ENCODE measurements around the gene BABAM2. TPM values are rescaled to one million over a fixed set of nuclear protein-coding genes. Genes with fewer than 3 reads are reported as not detected.

Gene BABAM2
- total RNA-seq, 1 donor from 2014 or later = 28.5 TPM

GRCh38 chr2:27844821-27845255 is 45.7 kb upstream of the BABAM2 start:
- DNase-seq (ENCODE audit: low read depth) = peak; percentile 15
- Mint-ChIP-seq H3K36me3 (ENCODE audit: low read depth, unreplicated experiment) (no peaks in the 10 kb centered on the region), H3K27me3 (ENCODE audit: low read depth, unreplicated experiment) (no peaks in the 10 kb centered on the region), H3K4me1 (ENCODE audit: low read depth, unreplicated experiment) (no peaks in the 10 kb centered on the region), H3K9me3 (ENCODE audit: unreplicated experiment) (no peaks in the 10 kb centered on the region), H3K4me3 (ENCODE audit: unreplicated experiment) (no peak overlapping the region), H3K27ac (ENCODE audit: unreplicated experiment) (no peak overlapping the region)
- no peak overlapping the region for H3K4me2 ChIP-seq (ENCODE audit: low read length)
- no peak overlapping the region for H3K27ac ChIP-seq (ENCODE audit: low read depth, low read length)
- H3K79me2 ChIP-seq (ENCODE audit: insufficient read depth, low read length) = no peaks in the 10 kb centered on the region
- H3K9ac ChIP-seq (ENCODE audit: low read length) = no peak overlapping the region
- no peak overlapping the region for H3K4me3 ChIP-seq (ENCODE audit: insufficient read depth, low read depth, low read length)
- no peaks in the 10 kb centered on the region for H3K9me3 ChIP-seq (ENCODE audit: insufficient read depth, low read depth, low read length)
- H3K4me1 ChIP-seq (ENCODE audit: insufficient read depth, low read length) = no peaks in the 10 kb centered on the region
- no peak overlapping the region for H2AFZ ChIP-seq (ENCODE audit: low read depth, low read length)
- TF ChIP-seq CTCF (IDR thresholded peaks at IDR 0.05; ENCODE audit: insufficient read depth, low read depth, low read length) (no peak), EZH2 (IDR thresholded peaks at IDR 0.05; ENCODE audit: insufficient read depth, low read length) (no peak)
- H3K36me3 ChIP-seq (ENCODE audit: insufficient read depth, low read length) = no peaks in the 10 kb centered on the region
- no peak for FAIRE-seq
- H3K27me3 ChIP-seq (ENCODE audit: insufficient read depth, low read length) = no peaks in the 10 kb centered on the region
- no peaks in the 10 kb centered on the region for H4K20me1 ChIP-seq (ENCODE audit: insufficient read depth, low read length)

GRCh38 chr2:27847333-27847732 is 43.2 kb upstream of the BABAM2 start:
- no peak overlapping the region for H3K4me3 Mint-ChIP-seq (ENCODE audit: unreplicated experiment)
- no peak for DNase-seq (ENCODE audit: low read depth)
- H3K27ac ChIP-seq (ENCODE audit: low read depth, low read length) = no peak overlapping the region
- no peaks in the 10 kb centered on the region for H3K9me3 ChIP-seq (ENCODE audit: insufficient read depth, low read depth, low read length)
- no peaks in the 10 kb centered on the region for H3K36me3 ChIP-seq (ENCODE audit: insufficient read depth, low read length)
- H3K4me1 ChIP-seq (ENCODE audit: insufficient read depth, low read length) = no peaks in the 10 kb centered on the region
- no peak for FAIRE-seq
- no peak overlapping the region for H3K4me2 ChIP-seq (ENCODE audit: low read length)
- H3K4me3 ChIP-seq (ENCODE audit: insufficient read depth, low read depth, low read length) = no peak overlapping the region
- no peaks in the 10 kb centered on the region for H3K4me1 Mint-ChIP-seq (ENCODE audit: low read depth, unreplicated experiment)
- no peak for TF ChIP-seq EZH2 (IDR thresholded peaks at IDR 0.05; ENCODE audit: insufficient read depth, low read length)
- no peak for TF ChIP-seq CTCF (IDR thresholded peaks at IDR 0.05; ENCODE audit: insufficient read depth, low read depth, low read length)
- H3K36me3 Mint-ChIP-seq (ENCODE audit: low read depth, unreplicated experiment) = peaks cover 2% of the 10 kb centered on the region
- no peaks in the 10 kb centered on the region for H3K9me3 Mint-ChIP-seq (ENCODE audit: unreplicated experiment)
- no peaks in the 10 kb centered on the region for H3K27me3 ChIP-seq (ENCODE audit: insufficient read depth, low read length)
- no peak overlapping the region for H3K27ac Mint-ChIP-seq (ENCODE audit: unreplicated experiment)
- no peaks in the 10 kb centered on the region for H3K79me2 ChIP-seq (ENCODE audit: insufficient read depth, low read length)
- H3K9ac ChIP-seq (ENCODE audit: low read length) = no peak overlapping the region
- no peak overlapping the region for H2AFZ ChIP-seq (ENCODE audit: low read depth, low read length)
- peaks cover 2% of the 10 kb centered on the region for H3K27me3 Mint-ChIP-seq (ENCODE audit: low read depth, unreplicated experiment)
- no peaks in the 10 kb centered on the region for H4K20me1 ChIP-seq (ENCODE audit: insufficient read depth, low read length)

GRCh38 chr2:27849558-27850205 is 40.8 kb upstream of the BABAM2 start:
- no peaks in the 10 kb centered on the region for H3K79me2 ChIP-seq (ENCODE audit: insufficient read depth, low read length)
- no peak overlapping the region for H3K4me3 Mint-ChIP-seq (ENCODE audit: unreplicated experiment)
- peaks cover 5% of the 10 kb centered on the region for H3K36me3 Mint-ChIP-seq (ENCODE audit: low read depth, unreplicated experiment)
- no peak overlapping the region for H2AFZ ChIP-seq (ENCODE audit: low read depth, low read length)
- no peaks in the 10 kb centered on the region for H3K9me3 Mint-ChIP-seq (ENCODE audit: unreplicated experiment)
- peaks cover 2% of the 10 kb centered on the region for H3K27me3 Mint-ChIP-seq (ENCODE audit: low read depth, unreplicated experiment)
- H3K27ac Mint-ChIP-seq (ENCODE audit: unreplicated experiment) = no peak overlapping the region
- H3K36me3 ChIP-seq (ENCODE audit: insufficient read depth, low read length) = no peaks in the 10 kb centered on the region
- no peaks in the 10 kb centered on the region for H4K20me1 ChIP-seq (ENCODE audit: insufficient read depth, low read length)
- H3K27me3 ChIP-seq (ENCODE audit: insufficient read depth, low read length) = no peaks in the 10 kb centered on the region
- H3K4me2 ChIP-seq (ENCODE audit: low read length) = no peak overlapping the region
- H3K4me3 ChIP-seq (ENCODE audit: insufficient read depth, low read depth, low read length) = no peak overlapping the region
- H3K9me3 ChIP-seq (ENCODE audit: insufficient read depth, low read depth, low read length) = no peaks in the 10 kb centered on the region
- H3K27ac ChIP-seq (ENCODE audit: low read depth, low read length) = no peak overlapping the region
- FAIRE-seq = no peak
- no peaks in the 10 kb centered on the region for H3K4me1 Mint-ChIP-seq (ENCODE audit: low read depth, unreplicated experiment)
- DNase-seq (ENCODE audit: low read depth) = no peak
- TF ChIP-seq EZH2 (IDR thresholded peaks at IDR 0.05; ENCODE audit: insufficient read depth, low read length) (no peak), CTCF (IDR thresholded peaks at IDR 0.05; ENCODE audit: insufficient read depth, low read depth, low read length) (no peak)
- H3K4me1 ChIP-seq (ENCODE audit: insufficient read depth, low read length) = no peaks in the 10 kb centered on the region
- H3K9ac ChIP-seq (ENCODE audit: low read length) = no peak overlapping the region
